DND-41 (cell line): ENCODE results near the gene RPL7A.

Experiments used
- ATAC-seq: fragments of 200-7000 bp; cut with Tn5 transposase; 3 replicates; pipeline ENCODE4 v1.9.1; 2021; ENCODE audit warnings: low read depth; ENCODE audit not compliant: insufficient read depth
- DNase-seq: peaks from one replicate; pipeline ENCODE4 v3.0.0-alpha.2; 2020
- H2AFZ ChIP-seq: 2 replicates; pipeline ENCODE4 v1.6.0; 2012; ENCODE audit warnings: low read depth, low read length
- H3K27ac ChIP-seq: 2 replicates; pipeline ENCODE4 v1.5.1; 2012; ENCODE audit warnings: low read length, inconsistent platforms
- H3K27me3 ChIP-seq: fragments of 200-600 bp; sonication (generic); 2 replicates; pipeline ENCODE4 v1.6.0; 2012; ENCODE audit warnings: low read length, mild to moderate bottlenecking, inconsistent platforms; ENCODE audit not compliant: insufficient read depth, poor library complexity
- H3K36me3 ChIP-seq: 2 replicates; pipeline ENCODE4 v1.5.1; 2012; ENCODE audit warnings: low read length, inconsistent platforms; ENCODE audit not compliant: insufficient read depth
- H3K4me1 ChIP-seq: 2 replicates; pipeline ENCODE4 v1.5.1; 2012; ENCODE audit warnings: mild to moderate bottlenecking, low read length; ENCODE audit not compliant: insufficient read depth
- H3K4me2 ChIP-seq: 2 replicates; pipeline ENCODE4 v1.6.0; 2012; ENCODE audit warnings: mild to moderate bottlenecking, moderate library complexity, low read length, inconsistent platforms; ENCODE audit not compliant: insufficient read depth
- H3K4me3 ChIP-seq, 2 experiments: fragments of 200-600 bp in 1 of 2; shearing (Covaris generic) in 1 of 2; 2 replicates each; pipeline ENCODE4 v1.5.1; 2012 to 2016; ENCODE audit warnings: inconsistent platforms in 2 of 2, low read length in 2 of 2, mild to moderate bottlenecking in 2 of 2, low read depth in 1 of 2, moderate library complexity in 1 of 2
- H3K79me2 ChIP-seq: 2 replicates; pipeline ENCODE4 v1.6.0; 2012; ENCODE audit warnings: low read length, inconsistent platforms; ENCODE audit not compliant: insufficient read depth
- H3K9ac ChIP-seq: 2 replicates; pipeline ENCODE4 v1.6.0; 2012; ENCODE audit warnings: low read depth, mild to moderate bottlenecking, inconsistent platforms, low read length, moderate library complexity
- H3K9me3 ChIP-seq: 2 replicates; pipeline ENCODE4 v1.5.1; 2012; ENCODE audit warnings: low read length, moderate library complexity, mild to moderate bottlenecking, inconsistent platforms; ENCODE audit not compliant: insufficient read depth, severe bottlenecking
- H4K20me1 ChIP-seq: 2 replicates; pipeline ENCODE4 v1.6.0; 2012; ENCODE audit warnings: low read length; ENCODE audit not compliant: insufficient read depth
- CTCF ChIP-seq: IDR thresholded peaks from 2 replicates; pipeline ENCODE4 v1.5.1; 2012; ENCODE audit warnings: borderline replicate concordance, low read length, moderate library complexity, mild to moderate bottlenecking; ENCODE audit not compliant: poor library complexity, severe bottlenecking; ENCODE audit errors: extremely low read depth
- EZH2 ChIP-seq: IDR thresholded peaks from 3 replicates; pipeline ENCODE4 v1.6.1; 2012; ENCODE audit warnings: borderline replicate concordance, low read depth, mild to moderate bottlenecking, moderate library complexity, low read length, inconsistent platforms; ENCODE audit not compliant: severe bottlenecking

Gene RPL7A

GRCh38 chr9:133377721-133378216, 29.8 kb downstream of the RPL7A start:
- peaks cover 20% of the 10 kb centered on the region for H4K20me1 ChIP-seq
- DNase-seq (no peak), ATAC-seq (no peak)
- no peak overlapping the region for H3K4me3 ChIP-seq
- H3K27me3 ChIP-seq: no peaks in the 10 kb centered on the region
- peaks cover 32% of the 10 kb centered on the region for H3K4me1 ChIP-seq
- H2AFZ ChIP-seq: no peak overlapping the region; the same call in 1 of the 2 replicates
- no peak overlapping the region for H3K27ac ChIP-seq
- no peak overlapping the region for H3K9ac ChIP-seq
- H3K79me2 ChIP-seq: peaks cover 31% of the 10 kb centered on the region
- no peak overlapping the region for H3K4me2 ChIP-seq
- H3K36me3 ChIP-seq: peaks cover 8% of the 10 kb centered on the region
- no peak for TF ChIP-seq CTCF
- H3K9me3 ChIP-seq: no peaks in the 10 kb centered on the region

GRCh38 chr9:133378408-133378962, 30.5 kb downstream of the RPL7A start:
- no peak for DNase-seq

GRCh38 chr9:133379153-133380086, 31.4 kb downstream of the RPL7A start:
- Histone ChIP-seq H3K4me1 (peaks cover 19% of the 10 kb centered on the region), H3K9ac (no peak overlapping the region), H3K79me2 (peaks cover 14% of the 10 kb centered on the region), H3K9me3 (no peaks in the 10 kb centered on the region), H3K4me2 (no peak overlapping the region), H4K20me1 (peaks cover 7% of the 10 kb centered on the region; the same call in 1 of the 2 replicates), H3K27me3 (no peaks in the 10 kb centered on the region), H2AFZ (no peak overlapping the region), H3K4me3 (no peak overlapping the region), H3K36me3 (no peaks in the 10 kb centered on the region; the same call in 1 of the 2 replicates), H3K27ac (no peak overlapping the region)
- DNase-seq (no peak), ATAC-seq (no peak)
- TF ChIP-seq EZH2 (no peak), CTCF (no peak)

More at GRCh38 chr9:133378408-133378962, 30.5 kb downstream of the RPL7A start:
- no peak overlapping the region for H3K4me3 ChIP-seq
- no peak overlapping the region; the same call in 1 of the 2 replicates for H2AFZ ChIP-seq
- no peak for TF ChIP-seq CTCF
- no peak for TF ChIP-seq EZH2
- H3K27ac ChIP-seq: no peak overlapping the region
- ATAC-seq: no peak
- H3K79me2 ChIP-seq: peaks cover 24% of the 10 kb centered on the region
- H3K9me3 ChIP-seq: no peaks in the 10 kb centered on the region
- H3K4me1 ChIP-seq: peaks cover 26% of the 10 kb centered on the region
- H3K27me3 ChIP-seq: no peaks in the 10 kb centered on the region
- H3K4me2 ChIP-seq: no peak overlapping the region
- H3K36me3 ChIP-seq: peaks cover 2% of the 10 kb centered on the region
- H3K9ac ChIP-seq: no peak overlapping the region
- H4K20me1 ChIP-seq: peaks cover 13% of the 10 kb centered on the region; the same call in 1 of the 2 replicates
